Measurements from ENCODE around the gene CELF2. TPM values are rescaled to one million over a fixed set of nuclear protein-coding genes. Genes with fewer than 3 reads are reported as not detected.

CELF2 gene
- total and polyA plus RNA-seq, 2 experiments from 2014 or later: 16.6 to 26.9 TPM

DNA sequence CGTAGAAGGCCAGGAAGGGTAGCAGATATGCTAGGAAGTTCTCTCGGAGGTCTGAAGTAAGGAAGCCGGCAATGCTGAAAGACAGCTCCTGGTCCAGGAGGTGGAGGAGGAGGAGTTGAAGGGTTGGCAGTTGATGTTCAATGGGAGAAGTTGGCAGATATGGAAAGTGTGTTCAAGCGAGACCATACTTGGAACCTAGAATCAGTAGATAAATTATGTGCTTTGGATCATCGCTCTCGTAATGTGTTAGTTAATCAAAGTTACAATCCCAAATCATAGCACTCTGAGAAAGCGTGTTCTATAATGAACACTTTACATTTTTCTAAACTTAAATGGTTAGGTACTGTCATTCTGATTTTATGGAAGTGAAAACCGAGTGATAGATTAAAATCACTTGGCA, 152.9 kb downstream of the CELF2 start:
- Histone ChIP-seq H3K9me2 (replicated peaks; ENCODE audit: insufficient read depth) (no peaks in the 10 kb centered on the region), H4K20me1 (ENCODE audit: insufficient read depth, poor library complexity, severe bottlenecking) (no peaks in the 10 kb centered on the region), H3K9me3 (ENCODE audit: low read depth) (no peaks in the 10 kb centered on the region), H3K4me2 (no peak overlapping the region), H3K36me3 (replicated peaks; ENCODE audit: insufficient read depth, low read depth) (no peaks in the 10 kb centered on the region), H3K4me3 (no peak overlapping the region), H3K27ac (no peak overlapping the region), H3K4me1 (ENCODE audit: insufficient read depth) (no peaks in the 10 kb centered on the region), H3K27me3 (peaks cover 11% of the 10 kb centered on the region), H2AFZ (no peak overlapping the region), H3K79me2 (no peaks in the 10 kb centered on the region)
- 94% methylated on average over 8 of the region's 8 CpGs for WGBS (ENCODE audit: low lambda C conversion rate, missing lambda C conversion rate)
- TF ChIP-seq EZH2 (IDR thresholded peaks at IDR 0.05; ENCODE audit: borderline replicate concordance): no peak
- TF ChIP-seq EZH2phosphoT487 (IDR thresholded peaks at IDR 0.05; ENCODE audit: low read depth, severe bottlenecking, unreplicated experiment): no peak
- TF ChIP-seq, protein P1, sequence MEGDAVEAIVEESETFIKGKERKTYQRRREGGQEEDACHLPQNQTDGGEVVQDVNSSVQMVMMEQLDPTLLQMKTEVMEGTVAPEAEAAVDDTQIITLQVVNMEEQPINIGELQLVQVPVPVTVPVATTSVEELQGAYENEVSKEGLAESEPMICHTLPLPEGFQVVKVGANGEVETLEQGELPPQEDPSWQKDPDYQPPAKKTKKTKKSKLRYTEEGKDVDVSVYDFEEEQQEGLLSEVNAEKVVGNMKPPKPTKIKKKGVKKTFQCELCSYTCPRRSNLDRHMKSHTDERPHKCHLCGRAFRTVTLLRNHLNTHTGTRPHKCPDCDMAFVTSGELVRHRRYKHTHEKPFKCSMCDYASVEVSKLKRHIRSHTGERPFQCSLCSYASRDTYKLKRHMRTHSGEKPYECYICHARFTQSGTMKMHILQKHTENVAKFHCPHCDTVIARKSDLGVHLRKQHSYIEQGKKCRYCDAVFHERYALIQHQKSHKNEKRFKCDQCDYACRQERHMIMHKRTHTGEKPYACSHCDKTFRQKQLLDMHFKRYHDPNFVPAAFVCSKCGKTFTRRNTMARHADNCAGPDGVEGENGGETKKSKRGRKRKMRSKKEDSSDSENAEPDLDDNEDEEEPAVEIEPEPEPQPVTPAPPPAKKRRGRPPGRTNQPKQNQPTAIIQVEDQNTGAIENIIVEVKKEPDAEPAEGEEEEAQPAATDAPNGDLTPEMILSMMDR (IDR thresholded peaks at IDR 0.05; ENCODE audit: poor library complexity): no peak
- no peak for DNase-seq (ENCODE audit: low spot score)

DNA sequence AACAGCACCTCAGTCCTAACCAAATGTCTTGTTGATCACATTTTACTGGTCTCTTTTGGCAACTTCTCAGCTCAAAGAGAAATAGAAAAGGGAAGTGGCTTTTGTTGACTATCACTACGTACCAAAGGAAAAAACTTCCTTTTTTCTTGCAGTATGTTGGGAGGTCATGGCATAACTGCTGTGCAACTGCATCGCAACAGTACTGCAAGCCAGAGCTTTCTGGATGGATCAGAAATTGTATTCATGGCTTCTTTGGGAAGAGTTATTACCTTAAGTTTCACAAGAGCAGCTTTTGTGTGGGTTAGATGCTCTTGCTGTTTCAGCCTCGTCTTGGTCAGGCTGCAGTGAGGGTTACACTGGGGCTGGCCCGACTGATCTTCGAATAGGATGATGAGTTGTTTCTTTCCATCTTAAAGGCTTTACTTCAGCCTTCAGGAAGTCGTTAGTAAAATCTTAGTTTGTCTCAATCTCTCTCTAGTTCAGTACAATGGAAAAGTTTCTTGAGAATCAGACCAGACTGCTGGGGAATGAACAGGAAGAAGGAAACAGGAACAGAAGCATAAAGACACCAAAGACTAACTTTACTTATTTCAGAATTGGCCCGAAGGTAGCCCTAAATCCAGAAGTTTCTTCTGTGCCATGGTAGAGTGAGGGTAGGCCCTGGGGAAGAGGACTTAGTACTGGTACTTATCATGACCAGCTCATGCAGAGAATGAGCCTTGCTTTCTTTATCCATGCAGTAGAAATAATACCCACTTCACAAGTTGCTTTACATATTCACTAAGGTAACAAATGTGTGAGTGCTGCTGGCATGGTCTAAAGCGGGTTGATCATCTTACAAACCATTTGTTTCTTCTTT, 153.6 kb downstream of the CELF2 start:
- H3K4me1 ChIP-seq (ENCODE audit: insufficient read depth): no peaks in the 10 kb centered on the region
- no peaks in the 10 kb centered on the region for H4K20me1 ChIP-seq (ENCODE audit: insufficient read depth, poor library complexity, severe bottlenecking)
- no peaks in the 10 kb centered on the region for H3K9me2 ChIP-seq (replicated peaks; ENCODE audit: insufficient read depth)
- no peak overlapping the region for H3K4me3 ChIP-seq
- H2AFZ ChIP-seq: no peak overlapping the region
- no peak overlapping the region for H3K4me2 ChIP-seq
- peaks cover 7% of the 10 kb centered on the region for H3K27me3 ChIP-seq
- H3K9me3 ChIP-seq (ENCODE audit: low read depth): no peaks in the 10 kb centered on the region
- no peaks in the 10 kb centered on the region for H3K79me2 ChIP-seq
- TF ChIP-seq EZH2 (IDR thresholded peaks at IDR 0.05; ENCODE audit: borderline replicate concordance) (no peak), EZH2phosphoT487 (IDR thresholded peaks at IDR 0.05; ENCODE audit: low read depth, severe bottlenecking, unreplicated experiment) (no peak)
- TF ChIP-seq, protein P1 (IDR thresholded peaks at IDR 0.05; ENCODE audit: poor library complexity): no peak
- WGBS (ENCODE audit: low lambda C conversion rate, missing lambda C conversion rate): 85% methylated on average over 8 of the region's 8 CpGs
- H3K27ac ChIP-seq: no peak overlapping the region
- no peaks in the 10 kb centered on the region for H3K36me3 ChIP-seq (replicated peaks; ENCODE audit: insufficient read depth, low read depth)
- no peak for DNase-seq (ENCODE audit: low spot score)

DNA sequence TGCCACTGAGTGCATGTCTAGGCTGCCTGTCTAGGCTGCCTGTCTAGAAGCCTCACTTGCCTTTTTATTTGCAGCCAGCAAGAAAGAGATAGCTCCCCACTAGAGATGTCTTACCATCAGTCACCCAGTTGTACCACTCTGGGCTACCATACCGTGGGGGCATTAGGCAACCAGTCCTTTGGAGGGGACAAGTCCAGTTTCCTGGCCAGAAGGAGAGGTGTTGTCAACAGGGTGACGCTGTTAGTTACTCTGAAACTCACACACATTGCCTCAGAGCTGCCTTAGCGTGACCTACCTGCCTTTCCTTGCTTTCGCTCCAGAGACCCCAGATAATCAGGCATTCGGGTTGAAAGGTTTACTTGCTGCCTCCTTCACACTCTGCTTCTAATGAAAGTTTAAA, 155.4 kb downstream of the CELF2 start:
- Histone ChIP-seq H3K27ac (no peak overlapping the region), H3K4me2 (no peak overlapping the region), H4K20me1 (ENCODE audit: insufficient read depth, poor library complexity, severe bottlenecking) (no peaks in the 10 kb centered on the region), H3K4me3 (no peak overlapping the region), H3K27me3 (no peaks in the 10 kb centered on the region), H3K36me3 (replicated peaks; ENCODE audit: insufficient read depth, low read depth) (no peaks in the 10 kb centered on the region), H3K4me1 (ENCODE audit: insufficient read depth) (peaks cover 4% of the 10 kb centered on the region), H2AFZ (no peak overlapping the region), H3K9me3 (ENCODE audit: low read depth) (no peaks in the 10 kb centered on the region), H3K79me2 (no peaks in the 10 kb centered on the region), H3K9me2 (replicated peaks; ENCODE audit: insufficient read depth) (no peaks in the 10 kb centered on the region)
- WGBS (ENCODE audit: low lambda C conversion rate, missing lambda C conversion rate): 93% methylated on average over 5 of the region's 5 CpGs
- TF ChIP-seq, protein P1 (IDR thresholded peaks at IDR 0.05; ENCODE audit: poor library complexity): no peak
- TF ChIP-seq EZH2phosphoT487 (IDR thresholded peaks at IDR 0.05; ENCODE audit: low read depth, severe bottlenecking, unreplicated experiment): no peak
- no peak for TF ChIP-seq EZH2 (IDR thresholded peaks at IDR 0.05; ENCODE audit: borderline replicate concordance)
- DNase-seq (ENCODE audit: low spot score): no peak

All from hepatocyte (in vitro differentiated cells).